HT1080 (cell line): ENCODE measurements around the gene BLCAP. TPM values are rescaled to one million over a fixed set of nuclear protein-coding genes. Genes with fewer than 3 reads are reported as not detected.
"Not testable (repeated sequence)": the region's sequence is repeated elsewhere in the genome, so short reads cannot be mapped to it uniquely, and the experiment has no call there.

Source experiments
- DNase-seq: peaks from one replicate; pipeline ENCODE4 v3.0.0-alpha.2; 2015; ENCODE audit warnings: low read depth
- total RNA-seq: library from RNA; depleted of rRNA; stranded (reverse); fragments of >200 nt; shearing (Covaris generic); gene quantifications from 2 replicates; pipeline ENCODE4 v1.2.3, GENCODE V29; 2014

The BLCAP gene
- total RNA-seq, 1 experiment from 2014 or later, result 44.9 TPM

- DNase-seq, result no peak
Observed at GRCh38 chr20:37558306-37558705, 30.6 kb upstream of the BLCAP start.

GRCh38 chr20:37556538-37556937 lies 28.9 kb upstream of the BLCAP start:
- DNase-seq, result no peak

- DNase-seq, result not testable (repeated sequence)
Observed at GRCh38 chr20:37554721-37555298, 27.1 kb upstream of the BLCAP start.

- DNase-seq, result peak; percentile 36
Observed at GRCh38 chr20:37552415-37552814, 24.7 kb upstream of the BLCAP start.

- not testable (repeated sequence) for DNase-seq
Observed at GRCh38 chr20:37551660-37552059, 24.0 kb upstream of the BLCAP start.

GRCh38 chr20:37550101-37550920 lies 22.6 kb upstream of the BLCAP start:
- DNase-seq, result not testable (repeated sequence)

- DNase-seq, result no peak
Observed at GRCh38 chr20:37547912-37548311, 20.2 kb upstream of the BLCAP start.

GRCh38 chr20:37545516-37545915 lies 17.8 kb upstream of the BLCAP start:
- DNase-seq, result no peak

GRCh38 chr20:37544386-37544785 lies 16.7 kb upstream of the BLCAP start:
- DNase-seq, result no peak

GRCh38 chr20:37543828-37544227 lies 16.2 kb upstream of the BLCAP start:
- peak; percentile 23 for DNase-seq

- peak; percentile 13 for DNase-seq
Observed at GRCh38 chr20:37542281-37542680, 14.6 kb upstream of the BLCAP start.

GRCh38 chr20:37541326-37541725 lies 13.7 kb upstream of the BLCAP start:
- no peak for DNase-seq

- DNase-seq, result not testable (repeated sequence)
Observed at GRCh38 chr20:37540838-37541237, 13.2 kb upstream of the BLCAP start.

- no peak for DNase-seq
Observed at GRCh38 chr20:37540001-37540400, 12.3 kb upstream of the BLCAP start.

GRCh38 chr20:37539424-37539823 lies 11.7 kb upstream of the BLCAP start:
- no peak for DNase-seq

- peak; percentile 78 for DNase-seq
Observed at GRCh38 chr20:37538003-37538402, 10.3 kb upstream of the BLCAP start.

- no peak for DNase-seq
Observed at GRCh38 chr20:37537505-37537904, 9.8 kb upstream of the BLCAP start.

GRCh38 chr20:37535443-37536132 lies 7.9 kb upstream of the BLCAP start:
- no peak for DNase-seq

- DNase-seq, result peak; percentile 81
Observed at GRCh38 chr20:37534401-37535157, 6.9 kb upstream of the BLCAP start.

- no peak for DNase-seq
Observed at GRCh38 chr20:37533154-37533715, 5.6 kb upstream of the BLCAP start.

GRCh38 chr20:37531856-37532255 lies 4.2 kb upstream of the BLCAP start:
- DNase-seq, result no peak
